NCI-H2196 treated with DMSO at 0.1 percent for 48 hours (cell line): Measurements from ENCODE around the gene CDCP1.

ENCODE experiments used
- DNase-seq: peaks from one replicate; lab custom pipeline; 2025; ENCODE audit not compliant: unreplicated experiment; lab: John Stamatoyannopoulos, UW

Gene CDCP1

DNA sequence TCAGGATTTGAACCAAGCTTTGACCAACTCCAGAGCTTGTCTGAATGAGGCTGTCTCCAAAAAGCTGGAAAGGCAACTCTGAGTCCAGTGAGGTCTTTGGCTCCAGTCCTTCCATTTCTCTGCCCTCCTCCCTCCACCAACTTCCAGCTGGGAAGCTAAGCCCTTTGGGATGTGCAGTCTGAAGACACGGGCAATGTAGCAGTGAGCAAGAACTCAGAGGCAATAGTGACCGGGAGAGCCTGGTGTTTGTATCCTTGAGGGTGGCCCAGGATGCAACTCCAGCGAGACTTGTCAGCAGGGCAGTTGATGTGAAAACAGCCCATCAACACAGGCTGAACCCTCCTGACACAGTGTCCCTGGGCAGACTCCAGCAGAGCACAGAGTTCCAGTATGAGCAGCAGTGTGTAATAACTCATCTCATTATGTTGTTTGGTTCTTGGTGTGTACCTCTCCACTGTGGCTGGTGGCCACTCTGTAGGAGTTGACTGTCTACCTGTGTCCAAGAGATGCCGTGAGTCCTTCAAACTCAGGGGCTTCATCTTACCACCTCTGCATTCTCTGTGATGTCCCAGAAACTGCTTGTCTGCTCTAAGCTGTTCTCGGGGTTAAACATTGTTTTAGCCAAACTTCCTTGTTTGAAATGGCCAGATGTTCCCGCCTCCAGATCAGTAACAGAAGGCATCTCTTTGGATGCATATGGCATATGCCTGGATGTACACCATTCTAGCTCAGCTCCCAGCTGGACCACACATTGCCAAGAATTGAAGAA, 6.6 kb downstream of the CDCP1 start:
- no peak for DNase-seq

DNA sequence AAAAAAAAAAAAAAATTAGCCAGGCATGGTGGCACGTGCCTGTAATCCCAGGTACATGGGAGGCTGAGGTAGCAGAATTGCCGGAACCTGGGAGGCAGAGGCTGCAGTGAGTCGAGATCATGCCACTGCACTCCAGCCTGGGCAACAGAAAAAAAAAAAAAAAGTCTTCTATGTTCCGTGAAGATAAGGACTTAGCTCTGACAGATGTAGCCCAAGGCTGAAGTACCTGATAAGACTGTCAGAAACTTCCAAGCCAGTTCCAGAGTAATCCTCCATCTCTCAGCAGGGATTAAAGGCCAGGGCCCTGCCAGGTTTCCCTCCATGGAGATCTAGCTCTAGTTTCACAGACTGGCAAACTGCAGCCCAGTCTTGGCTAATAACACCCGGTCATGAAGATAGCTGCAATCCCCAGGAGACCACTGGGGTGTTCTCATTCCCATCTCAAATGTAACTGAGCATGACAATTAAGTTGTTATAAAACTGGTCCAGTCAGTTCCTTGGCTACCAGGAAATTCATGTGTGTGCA, 8.5 kb downstream of the CDCP1 start:
- no peak for DNase-seq

DNA sequence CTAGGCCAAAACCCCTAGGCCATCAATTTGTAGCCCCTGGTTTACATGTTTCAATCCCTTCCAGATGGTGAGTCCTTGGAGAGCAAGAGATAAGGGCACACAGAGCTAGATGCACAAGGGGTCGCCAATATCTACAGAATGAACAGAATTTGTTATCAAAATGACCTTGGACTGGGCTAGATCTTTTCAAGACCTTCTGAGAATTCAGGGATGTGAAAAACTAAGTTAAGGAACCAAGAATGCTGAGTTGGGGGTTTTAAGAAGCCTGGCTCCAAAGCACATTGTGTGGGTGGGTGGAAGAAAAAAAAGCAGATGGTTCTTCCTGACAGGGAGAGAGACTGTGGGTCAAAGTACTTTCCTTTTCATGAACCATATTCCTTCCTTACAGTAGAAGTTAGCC, 10.2 kb downstream of the CDCP1 start:
- DNase-seq = no peak

DNA sequence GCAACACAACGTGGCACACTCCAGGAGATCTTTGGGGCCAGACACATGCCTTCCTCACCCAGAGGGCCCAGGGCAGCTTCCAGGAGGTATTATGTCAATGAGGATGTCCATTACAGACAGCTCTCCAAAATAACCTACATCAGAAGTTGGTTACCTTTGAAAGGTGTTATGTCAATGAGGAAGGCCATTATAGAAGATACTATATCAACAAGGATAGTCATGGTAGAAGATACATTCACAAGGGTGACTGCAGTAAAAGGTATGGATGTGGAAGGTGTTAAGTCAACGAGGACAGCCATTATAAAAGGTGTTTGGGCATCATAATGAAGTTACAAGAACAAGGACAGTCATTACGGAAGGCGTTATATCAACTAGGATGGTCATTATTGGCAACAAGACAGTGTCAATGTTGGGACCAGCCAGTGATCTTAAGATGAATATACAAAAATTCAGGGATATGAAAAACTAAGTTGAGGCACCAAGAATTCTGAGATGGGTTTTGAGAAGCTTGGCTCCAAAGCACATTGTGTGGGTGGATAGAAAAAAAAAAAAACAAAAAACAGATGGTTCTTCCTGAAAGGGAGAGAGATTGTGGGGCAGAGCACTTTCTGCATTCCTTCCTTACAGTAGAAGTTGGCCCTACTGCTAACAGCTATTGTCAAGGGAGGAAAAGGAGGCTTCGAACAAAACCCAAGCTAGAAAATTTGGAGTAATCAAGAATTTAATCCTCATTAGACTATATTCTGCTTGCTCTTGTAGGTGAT, 11.2 kb downstream of the CDCP1 start:
- no peak for DNase-seq

DNA sequence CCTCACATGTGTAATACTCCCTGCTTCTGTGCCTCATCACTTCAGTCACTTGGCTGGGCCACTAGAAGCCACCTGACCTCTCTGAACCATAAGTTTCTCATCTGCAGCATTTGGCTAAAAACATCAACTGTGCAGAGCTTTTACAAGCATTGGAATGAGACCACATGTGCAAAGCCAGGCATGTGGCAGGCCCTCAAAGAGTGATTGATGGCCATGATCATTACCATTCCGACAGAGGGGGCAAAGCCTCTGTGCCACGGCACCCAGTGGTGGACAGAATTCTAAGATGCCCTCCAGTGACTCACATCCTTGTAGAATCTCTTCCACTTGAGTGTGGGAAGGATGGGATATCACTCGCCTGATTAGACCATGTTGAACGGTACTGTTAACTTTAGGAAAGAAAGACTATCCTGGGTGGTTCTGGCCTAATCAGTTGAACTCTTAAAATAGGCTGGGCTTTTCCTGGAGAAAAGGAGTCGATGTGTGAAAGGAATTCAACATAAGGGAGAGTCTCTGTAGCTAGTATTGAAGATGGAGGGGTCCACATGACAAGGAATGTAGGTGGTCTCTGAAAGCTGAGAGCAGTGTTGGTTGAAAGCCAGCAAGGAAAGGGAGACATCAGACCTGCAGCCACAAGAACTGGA, 13.5 kb downstream of the CDCP1 start:
- no peak for DNase-seq

DNA sequence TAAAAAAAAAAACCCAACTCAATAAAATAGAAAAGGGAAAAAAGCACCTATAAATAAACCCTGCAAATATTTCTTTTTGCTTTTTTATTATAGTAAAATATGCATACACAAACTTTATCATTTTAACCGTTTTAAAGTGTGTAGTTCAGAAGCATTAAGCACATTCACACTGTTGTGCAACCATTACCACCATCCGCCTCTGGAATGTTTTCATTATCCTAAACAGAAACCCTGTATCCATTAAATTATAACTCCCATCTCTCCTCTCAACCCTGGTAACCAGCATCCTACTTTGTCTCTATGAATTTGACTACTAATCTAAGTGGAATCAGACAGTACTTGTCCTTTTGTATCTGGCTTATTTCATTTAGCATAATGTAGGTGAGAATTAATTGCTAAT, 15.0 kb downstream of the CDCP1 start:
- no peak for DNase-seq

DNA sequence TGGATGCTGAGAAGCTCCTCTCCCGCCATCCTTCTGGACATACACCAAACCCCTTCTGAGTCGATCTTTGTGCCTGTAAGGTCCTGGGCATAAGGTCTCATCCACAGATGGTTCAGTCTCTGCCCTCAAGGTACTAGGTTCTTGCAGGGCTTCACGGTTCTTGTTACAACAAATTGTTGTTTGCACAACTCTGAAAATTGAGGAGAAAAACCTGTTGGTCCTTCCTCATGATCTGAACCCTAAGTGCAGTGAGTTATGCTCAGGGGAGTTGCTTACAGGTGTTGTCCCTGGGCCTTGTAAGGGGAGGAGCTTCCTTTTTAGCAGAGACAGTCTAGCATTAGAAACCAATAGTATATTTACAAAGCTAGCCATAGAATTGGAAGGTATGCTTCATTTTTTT, 15.7 kb downstream of the CDCP1 start:
- DNase-seq = no peak

DNA sequence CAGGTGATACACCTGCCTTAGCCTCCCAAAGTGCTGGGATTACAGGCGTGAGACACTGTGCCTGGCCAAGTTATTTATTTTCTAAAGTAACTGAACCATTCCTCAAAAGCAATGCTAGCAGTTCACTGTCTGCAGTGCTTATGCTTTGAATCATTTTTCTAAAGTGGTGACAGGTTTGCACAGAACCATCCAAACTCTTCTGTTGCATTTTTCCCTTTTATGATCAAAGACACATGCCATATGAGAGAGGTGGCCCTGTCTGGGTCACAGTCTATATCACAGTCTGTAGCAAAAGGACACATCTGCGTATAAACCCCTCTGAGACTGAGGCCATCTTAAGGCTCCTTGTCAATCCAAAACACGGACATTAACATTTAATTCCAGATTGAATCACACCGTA, 17.2 kb downstream of the CDCP1 start:
- DNase-seq = no peak

DNA sequence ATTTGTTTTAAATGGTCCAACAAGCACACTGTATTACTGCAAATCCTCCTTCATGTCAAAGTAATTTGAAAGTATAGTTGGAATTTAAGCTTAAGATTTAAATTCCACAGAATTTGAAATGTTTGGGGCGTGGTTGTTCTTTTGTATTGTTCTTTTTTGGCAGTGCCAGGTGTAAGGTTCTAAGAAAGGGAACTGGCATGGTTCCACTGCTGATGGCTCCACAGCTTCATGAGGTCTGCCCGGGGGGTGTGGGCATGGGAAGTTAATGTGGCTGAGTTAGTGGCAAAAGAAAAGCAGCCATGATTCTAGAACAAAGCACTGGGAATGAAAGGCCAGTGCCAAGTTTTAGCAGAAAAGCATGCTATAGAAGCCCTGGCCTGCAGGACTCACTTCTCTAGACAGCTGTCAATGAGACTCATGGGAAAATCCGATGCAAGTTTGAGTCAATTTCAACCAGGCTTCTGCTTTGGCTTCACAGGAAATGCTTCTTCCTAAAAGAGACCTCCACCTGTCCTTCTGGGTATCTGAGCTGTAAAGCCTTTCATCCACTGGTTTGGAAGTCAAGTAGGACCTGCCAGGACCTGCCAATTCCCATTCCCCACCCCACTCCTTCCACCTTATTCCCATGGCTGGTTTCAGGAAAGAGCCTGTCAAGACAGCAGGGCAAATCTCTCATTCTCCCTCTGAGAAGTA, 18.9 kb downstream of the CDCP1 start:
- no peak for DNase-seq

DNA sequence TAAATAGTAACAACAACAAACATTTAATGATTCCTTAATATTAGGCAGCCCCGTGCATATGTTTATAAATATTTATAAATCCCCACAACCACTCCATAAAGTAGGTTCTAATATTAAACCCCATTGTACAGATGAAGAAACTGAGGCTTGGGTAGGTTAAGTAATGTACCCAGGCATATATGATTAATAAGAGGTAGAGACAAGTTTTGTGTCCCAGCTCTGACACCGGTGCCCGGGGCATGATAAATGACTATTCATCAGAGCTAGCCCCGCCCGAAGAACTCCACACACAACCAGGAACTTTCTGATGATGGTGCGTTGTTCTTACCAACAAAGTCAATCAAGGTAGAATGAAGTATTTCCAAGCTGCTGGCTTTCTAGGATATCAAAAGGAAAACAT, 19.4 kb downstream of the CDCP1 start:
- no peak for DNase-seq

DNA sequence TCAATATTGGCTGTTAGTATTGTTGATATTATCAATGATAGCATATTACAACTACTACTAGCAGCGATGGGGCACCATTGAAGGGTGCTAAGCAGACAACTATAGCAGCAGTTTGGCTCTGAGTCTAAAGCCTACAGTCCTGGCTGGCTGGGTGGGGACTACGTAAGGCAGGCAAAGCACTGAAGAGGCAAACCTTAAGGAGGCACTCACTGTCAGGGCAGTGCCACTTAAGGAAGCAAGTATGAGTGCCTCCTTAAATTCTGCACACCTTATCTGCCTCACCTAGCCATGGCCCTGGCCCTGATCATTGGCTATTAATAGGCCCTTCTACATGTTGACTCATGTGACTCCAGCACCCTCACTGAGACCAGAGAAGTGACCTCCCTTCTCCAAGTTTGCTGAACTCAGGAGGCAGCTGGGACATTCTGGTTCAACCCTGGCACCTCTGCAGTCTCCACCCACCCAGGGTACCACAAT, 20.6 kb downstream of the CDCP1 start:
- DNase-seq = no peak

DNA sequence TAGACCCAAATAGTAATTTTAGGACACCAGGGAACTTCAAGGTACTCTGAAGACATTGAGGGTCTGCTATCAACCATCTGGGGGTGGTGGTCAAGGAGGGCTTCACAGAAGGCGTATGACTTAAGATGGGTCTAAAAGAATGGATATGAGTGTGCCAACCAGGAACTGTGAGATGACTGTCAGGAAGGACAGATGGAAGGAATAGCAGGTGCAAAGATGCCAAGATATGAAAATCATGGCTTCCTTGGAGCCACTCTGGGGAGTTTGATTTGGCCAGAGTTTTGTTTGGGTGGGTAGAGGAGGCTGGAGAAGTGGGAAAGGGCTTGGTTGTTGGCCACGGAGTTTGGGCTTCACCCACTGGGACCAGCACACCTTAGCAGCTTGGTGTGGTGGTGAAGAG, 21.2 kb downstream of the CDCP1 start:
- no peak for DNase-seq

DNA sequence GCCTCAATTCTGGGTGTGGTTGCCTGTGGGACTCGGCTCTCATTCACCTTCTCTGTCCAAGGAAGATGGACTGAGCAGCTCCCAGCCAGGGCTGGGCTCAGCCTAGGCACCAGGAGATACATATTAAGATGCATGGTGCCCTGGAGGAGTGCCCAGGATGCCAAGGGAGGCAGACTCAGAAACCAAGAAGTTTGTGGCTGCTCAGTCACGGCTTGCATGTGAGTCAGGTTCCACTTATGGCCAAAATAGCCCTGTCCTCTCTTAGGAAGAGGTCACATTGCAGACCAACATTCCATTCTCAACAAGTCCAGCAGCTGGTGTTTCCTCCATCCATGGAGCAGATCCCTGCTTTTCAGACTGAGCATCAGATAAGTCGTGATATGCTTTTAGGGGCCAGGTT, 21.8 kb downstream of the CDCP1 start:
- no peak for DNase-seq

DNA sequence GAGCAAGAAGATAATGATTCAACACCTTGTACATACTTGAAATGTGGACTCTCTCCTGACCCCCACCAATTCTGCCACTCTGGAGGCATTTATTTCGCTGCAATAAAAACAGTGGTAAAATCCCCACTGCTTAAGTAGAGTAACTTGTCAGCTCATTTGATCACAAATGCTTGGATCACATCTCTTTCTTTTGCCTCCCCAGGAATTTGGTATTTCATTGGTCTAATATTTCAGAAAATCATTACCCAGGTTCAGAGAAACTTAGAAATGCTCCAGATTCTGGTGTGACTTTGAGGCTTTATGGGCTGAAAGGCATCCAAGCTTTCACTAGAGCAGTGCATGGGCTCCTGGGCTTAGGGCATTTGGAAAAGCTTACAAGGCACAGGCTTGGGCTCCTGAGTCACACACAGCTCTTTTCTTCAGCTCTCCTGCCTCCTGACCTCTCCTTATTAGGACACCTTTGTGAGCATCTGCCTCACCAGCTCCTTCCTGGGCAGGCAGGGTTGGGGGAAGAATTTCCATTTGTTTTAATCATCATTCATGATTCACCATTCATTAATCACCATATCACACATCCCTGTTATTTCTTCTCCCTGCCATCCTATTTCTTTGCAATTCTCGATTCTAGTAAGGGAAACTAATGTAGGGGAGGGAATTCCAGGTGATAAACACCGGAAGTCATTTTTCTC, 22.5 kb downstream of the CDCP1 start:
- DNase-seq = no peak

DNA sequence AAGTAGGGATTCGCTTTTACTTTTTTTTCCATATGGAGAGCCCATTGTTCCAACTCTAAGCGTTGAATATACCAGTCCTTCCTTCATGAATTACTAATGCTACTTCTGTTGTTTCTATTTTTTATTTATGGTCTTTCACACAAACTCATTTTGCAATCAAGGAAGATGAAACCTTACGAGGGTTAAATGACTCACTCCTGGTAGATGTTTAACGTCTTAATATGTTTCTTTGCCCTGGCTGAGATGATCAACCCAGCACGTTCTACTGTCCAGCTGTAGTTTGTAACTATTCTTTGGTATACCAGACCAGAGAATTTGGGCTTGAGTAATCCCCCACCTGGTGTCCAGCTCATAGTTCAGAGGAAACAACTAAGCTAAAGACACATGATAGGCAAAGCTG, 23.1 kb downstream of the CDCP1 start:
- DNase-seq = no peak

DNA sequence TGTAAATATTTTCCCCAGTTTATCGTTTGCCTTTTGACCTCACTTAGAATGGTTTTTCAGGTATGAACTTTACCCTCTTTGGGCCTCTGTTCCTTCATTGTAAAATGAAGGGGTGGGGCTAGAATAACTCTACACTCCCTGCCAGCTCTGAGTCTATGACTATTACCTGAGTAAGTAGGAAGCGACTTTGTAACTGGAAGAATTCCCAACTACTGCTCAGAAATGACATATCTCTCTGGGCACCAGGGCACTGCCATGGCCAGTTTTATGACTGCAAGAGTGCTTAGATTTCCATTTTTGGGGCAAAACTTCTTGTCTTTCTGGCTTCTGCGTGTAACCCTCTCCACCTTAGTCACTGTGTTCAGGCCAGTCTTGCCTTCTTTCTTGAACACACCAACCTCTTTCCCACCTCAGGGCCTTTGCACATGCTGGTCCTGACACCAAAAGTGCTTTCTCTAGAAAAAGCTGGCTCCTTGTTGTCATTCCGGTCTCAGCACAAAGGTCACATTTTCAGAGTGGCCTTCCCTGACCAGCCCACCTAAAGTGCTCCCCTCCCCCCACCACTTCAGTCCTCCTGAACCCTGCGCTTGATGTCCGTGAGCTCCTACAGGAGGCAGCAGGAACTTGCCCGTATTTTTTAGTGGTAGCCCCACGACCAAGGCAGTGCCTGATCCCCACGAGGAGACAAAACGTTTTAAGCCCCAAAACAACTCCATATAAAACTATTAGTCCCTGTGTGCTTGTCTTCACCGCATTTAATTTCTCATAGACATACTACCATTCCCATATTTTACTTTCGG, 25.6 kb downstream of the CDCP1 start:
- DNase-seq = no peak

DNA sequence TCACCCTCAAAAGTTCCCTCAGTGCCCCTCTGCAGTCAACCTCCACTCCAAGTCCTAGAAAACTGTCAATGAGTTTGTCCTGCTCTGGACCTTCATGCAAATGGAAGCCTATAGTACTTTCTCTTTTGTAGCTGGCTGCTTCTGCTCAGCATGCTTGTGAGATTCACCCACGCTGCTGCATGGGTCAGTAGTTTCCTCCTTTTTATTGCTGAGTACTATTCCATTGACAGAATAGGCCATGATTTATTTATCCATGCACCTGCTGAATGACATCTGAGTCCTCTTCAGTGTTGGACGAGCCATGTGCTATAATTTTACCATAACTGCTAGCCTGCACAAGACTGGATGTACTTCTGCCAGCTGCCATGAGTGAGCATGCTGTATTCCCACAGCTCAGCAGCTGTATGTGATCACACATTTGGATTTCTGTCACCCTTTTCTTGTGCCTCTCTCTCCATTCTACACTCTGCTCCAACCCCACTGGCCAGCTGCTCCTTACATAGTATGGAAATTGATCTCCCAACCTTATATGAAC, 26.3 kb downstream of the CDCP1 start:
- no peak for DNase-seq

DNA sequence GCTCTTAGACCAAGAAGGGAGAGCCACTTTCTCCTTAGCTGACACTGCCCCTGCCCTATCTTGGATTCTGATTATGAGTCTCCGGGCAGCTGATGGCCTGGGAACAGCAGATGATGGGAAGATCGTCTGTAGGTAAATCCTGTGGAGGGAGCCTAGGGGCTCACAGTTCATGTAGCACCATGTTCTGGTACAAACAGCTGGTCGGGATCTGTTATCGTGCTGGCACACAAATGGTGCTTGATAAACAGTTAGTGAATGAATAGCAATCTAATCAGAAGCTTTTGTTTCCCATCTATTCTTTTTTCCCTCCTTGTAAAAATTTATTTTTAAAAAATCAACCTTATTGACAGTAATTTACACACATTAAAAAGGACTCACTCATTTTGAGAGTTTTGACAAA, 26.8 kb downstream of the CDCP1 start:
- no peak for DNase-seq

DNA sequence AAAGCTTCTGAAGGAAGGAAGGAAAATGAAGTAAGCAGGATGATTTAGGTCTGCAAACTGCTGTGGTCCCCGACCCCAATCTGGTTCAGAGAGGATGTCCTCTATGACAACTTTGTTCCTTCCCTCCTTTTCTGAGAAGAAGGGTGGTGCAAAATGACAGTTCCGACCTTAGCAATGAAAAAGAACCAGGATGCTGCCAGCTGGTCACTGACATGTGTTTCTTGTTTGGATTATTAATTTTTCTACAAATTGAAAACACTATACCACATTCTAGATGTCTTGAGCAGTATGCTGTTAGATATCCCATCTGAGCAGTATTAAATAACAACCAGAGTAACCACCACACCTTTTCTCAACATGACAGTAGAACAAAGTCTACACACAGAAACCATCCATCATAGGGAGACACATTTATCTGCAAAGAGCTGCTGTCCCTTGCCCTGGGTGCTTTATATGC, 27.5 kb downstream of the CDCP1 start:
- DNase-seq = no peak
